ENCODE data around the gene LTBR.

The LTBR gene

DNA sequence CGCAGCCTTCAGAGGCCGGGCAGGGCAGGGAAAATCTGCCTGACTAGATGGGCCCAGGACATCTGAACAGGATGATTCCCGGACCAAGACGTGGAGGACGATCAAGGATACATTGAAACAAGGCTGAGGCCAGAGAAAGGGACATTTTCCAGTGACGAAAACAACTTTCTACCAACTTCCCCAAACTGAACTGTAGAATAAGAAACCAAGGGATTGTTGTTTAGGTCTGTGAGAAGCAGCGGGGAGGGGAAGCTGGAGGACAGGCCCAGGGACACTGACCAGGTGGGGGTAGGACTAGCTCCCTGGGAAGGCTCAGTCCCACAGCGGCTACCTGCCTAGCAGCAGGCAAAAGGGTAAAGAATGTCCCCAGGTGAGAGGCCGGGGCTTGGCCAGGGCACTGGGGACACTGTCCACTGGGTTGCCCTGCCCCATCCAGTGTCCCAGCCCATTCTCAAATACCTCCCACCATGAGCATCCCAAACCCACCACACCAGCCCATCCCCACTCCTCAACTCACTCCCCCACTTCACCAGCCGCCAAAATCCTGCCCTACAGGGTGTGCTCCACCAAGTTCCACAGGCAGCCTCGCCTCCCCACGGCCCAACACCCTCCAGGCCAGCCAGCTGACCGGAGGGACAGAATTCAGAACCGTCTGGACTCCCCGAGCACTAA lies 43.1 kb upstream of the LTBR start:
- 0 out of 2 replicates have a peak, but pooled peaks have one; percentile 27 for TF ChIP-seq POLR2AphosphoS5 (IDR thresholded peaks at IDR 0.05; ENCODE audit: low read depth, low read length)
- TF ChIP-seq, protein P1, sequence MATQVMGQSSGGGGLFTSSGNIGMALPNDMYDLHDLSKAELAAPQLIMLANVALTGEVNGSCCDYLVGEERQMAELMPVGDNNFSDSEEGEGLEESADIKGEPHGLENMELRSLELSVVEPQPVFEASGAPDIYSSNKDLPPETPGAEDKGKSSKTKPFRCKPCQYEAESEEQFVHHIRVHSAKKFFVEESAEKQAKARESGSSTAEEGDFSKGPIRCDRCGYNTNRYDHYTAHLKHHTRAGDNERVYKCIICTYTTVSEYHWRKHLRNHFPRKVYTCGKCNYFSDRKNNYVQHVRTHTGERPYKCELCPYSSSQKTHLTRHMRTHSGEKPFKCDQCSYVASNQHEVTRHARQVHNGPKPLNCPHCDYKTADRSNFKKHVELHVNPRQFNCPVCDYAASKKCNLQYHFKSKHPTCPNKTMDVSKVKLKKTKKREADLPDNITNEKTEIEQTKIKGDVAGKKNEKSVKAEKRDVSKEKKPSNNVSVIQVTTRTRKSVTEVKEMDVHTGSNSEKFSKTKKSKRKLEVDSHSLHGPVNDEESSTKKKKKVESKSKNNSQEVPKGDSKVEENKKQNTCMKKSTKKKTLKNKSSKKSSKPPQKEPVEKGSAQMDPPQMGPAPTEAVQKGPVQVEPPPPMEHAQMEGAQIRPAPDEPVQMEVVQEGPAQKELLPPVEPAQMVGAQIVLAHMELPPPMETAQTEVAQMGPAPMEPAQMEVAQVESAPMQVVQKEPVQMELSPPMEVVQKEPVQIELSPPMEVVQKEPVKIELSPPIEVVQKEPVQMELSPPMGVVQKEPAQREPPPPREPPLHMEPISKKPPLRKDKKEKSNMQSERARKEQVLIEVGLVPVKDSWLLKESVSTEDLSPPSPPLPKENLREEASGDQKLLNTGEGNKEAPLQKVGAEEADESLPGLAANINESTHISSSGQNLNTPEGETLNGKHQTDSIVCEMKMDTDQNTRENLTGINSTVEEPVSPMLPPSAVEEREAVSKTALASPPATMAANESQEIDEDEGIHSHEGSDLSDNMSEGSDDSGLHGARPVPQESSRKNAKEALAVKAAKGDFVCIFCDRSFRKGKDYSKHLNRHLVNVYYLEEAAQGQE (IDR thresholded peaks at IDR 0.05; ENCODE audit: insufficient read depth in 1 of 2, low read depth in 2 of 2, low read length in 2 of 2): no peak

DNA sequence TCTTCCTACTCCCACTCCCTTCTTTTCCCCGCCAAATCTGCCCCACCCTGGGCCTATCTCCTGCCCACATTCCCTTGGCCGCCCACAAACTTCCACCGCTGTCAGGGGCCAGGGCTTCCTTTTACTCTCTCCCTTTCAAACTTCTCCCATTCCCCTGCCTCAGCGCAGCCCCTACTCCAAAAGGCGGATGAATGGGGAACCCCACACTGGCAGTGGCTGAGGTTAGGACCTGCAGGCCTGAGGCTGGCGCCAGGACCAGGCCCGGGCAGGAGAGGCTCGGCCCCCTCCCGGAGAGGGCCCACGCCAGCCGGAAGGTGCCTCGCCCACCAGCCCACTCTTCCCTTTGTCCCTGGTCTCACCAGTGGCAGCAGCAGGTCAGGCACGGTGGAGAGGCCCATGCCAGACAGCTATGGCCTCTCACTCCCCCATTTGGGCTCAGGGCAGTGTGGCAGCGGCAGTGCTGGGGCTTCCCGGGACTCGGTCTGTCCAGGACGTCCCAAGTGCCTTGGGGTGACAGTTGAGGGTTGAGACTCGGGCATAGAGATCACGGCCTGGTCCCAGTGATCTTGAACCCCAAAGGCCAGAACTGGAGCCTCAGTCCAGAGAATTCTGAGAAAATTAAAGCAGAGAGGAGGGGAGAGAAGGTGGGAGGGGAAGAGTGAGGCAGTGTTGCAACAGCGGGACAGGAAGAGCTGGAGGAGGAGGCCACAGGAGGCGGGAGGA lies 42.4 kb upstream of the LTBR start, which contains the start of gene TNFRSF1A:
TNFRSF1A (minus strand) TSS at position 660 of the 723 bp plus-strand sequence; CDS start at position 398, 262 bp downstream.
- TF ChIP-seq POLR2AphosphoS5 (IDR thresholded peaks at IDR 0.05; ENCODE audit: low read depth, low read length) (peak; percentile 91), FOXP2 (optimal IDR thresholded peaks at IDR 0.05; ENCODE audit: borderline replicate concordance, extremely low read depth, extremely low read length, insufficient read depth) (no peak), TAF1 (IDR thresholded peaks at IDR 0.05; ENCODE audit: borderline replicate concordance, insufficient read depth, low read length) (peak; percentile 87; the same call in 1 of the 2 replicates), SIN3A (IDR thresholded peaks at IDR 0.05; ENCODE audit: borderline replicate concordance, insufficient read depth, low read length) (peak; percentile 92; the same call in 1 of the 2 replicates)
- TF ChIP-seq, protein P1 (IDR thresholded peaks at IDR 0.05; ENCODE audit: insufficient read depth in 1 of 2, low read depth in 2 of 2, low read length in 2 of 2): peak in 1 of 2 experiments; percentile 64; a peak in 2 of 4 replicates

DNA sequence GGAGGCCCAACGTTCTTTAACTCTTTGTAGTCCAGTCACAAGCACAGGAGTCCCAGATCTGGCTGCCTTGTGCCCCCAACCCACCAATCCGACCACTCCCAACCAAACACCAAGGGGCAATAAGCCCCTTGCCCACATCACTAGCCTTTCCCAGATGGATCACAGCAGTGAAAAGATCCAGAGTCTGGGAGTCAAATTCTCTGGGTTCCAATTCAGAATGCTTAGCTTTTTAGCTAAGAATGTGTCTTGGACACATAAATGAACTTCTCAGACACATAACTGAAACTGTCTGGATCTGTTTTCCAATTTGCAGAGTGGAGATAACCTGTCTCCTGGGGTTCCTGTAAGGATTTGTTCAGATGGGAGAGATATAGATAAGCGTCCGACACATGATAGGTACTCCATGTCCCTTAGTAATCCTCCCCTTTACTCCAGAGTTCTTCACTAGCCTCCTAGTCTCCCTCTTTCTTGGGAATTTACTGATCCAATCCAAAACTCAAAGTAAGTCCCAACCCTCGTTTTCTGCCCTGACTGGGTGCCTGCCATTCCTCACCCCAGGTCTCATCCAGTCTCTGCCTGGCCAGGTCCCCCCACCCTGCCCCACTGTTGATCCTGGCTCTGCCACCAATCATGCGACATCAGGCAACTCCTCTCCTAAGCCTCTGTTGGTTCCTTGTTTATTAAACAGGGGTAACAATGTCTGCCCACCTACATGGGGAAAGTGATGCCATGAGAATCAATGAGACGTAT lies 41.6 kb upstream of the LTBR start:
- TF ChIP-seq SIN3A (IDR thresholded peaks at IDR 0.05; ENCODE audit: borderline replicate concordance, insufficient read depth, low read length): no peak
- TF ChIP-seq, protein P1 (IDR thresholded peaks at IDR 0.05; ENCODE audit: insufficient read depth in 1 of 2, low read depth in 2 of 2, low read length in 2 of 2): no peak
- no peak for TF ChIP-seq TAF1 (IDR thresholded peaks at IDR 0.05; ENCODE audit: borderline replicate concordance, insufficient read depth, low read length)
- no peak for TF ChIP-seq FOXP2 (optimal IDR thresholded peaks at IDR 0.05; ENCODE audit: borderline replicate concordance, extremely low read depth, extremely low read length, insufficient read depth)
- TF ChIP-seq POLR2AphosphoS5 (IDR thresholded peaks at IDR 0.05; ENCODE audit: low read depth, low read length): no peak

DNA sequence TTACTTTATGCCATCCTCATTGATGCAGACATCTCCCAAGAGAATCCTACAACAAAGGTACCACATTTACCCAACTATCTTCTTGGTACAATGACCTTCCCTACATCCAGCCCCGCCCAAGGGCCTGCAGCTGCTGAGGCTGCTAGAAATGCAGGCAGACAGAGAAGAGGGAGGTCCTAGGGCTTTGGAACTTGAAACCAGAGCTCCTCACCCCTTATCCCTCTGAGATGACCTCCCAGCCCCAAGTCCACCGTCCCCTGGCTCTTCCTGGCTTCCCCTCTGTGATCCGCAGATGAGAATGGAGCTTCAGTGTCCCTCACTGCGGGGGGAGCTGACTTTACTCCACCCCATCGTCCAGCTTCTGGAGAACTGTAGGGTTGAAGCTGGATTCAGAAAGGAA lies 40.4 kb upstream of the LTBR start:
- TF ChIP-seq, protein P1 (IDR thresholded peaks at IDR 0.05; ENCODE audit: insufficient read depth in 1 of 2, low read depth in 2 of 2, low read length in 2 of 2): no peak
- TF ChIP-seq SIN3A (IDR thresholded peaks at IDR 0.05; ENCODE audit: borderline replicate concordance, insufficient read depth, low read length) (no peak), TAF1 (IDR thresholded peaks at IDR 0.05; ENCODE audit: borderline replicate concordance, insufficient read depth, low read length) (no peak), POLR2AphosphoS5 (IDR thresholded peaks at IDR 0.05; ENCODE audit: low read depth, low read length) (no peak), FOXP2 (optimal IDR thresholded peaks at IDR 0.05; ENCODE audit: borderline replicate concordance, extremely low read depth, extremely low read length, insufficient read depth) (no peak)

Measured in PFSK-1 (cell line).